Mononuclear cell (primary cell): ENCODE results near the gene BTBD1. TPM values are rescaled to one million over a fixed set of nuclear protein-coding genes. Genes with fewer than 3 reads are reported as not detected.
"Not testable (repeated sequence)": the region's sequence is repeated elsewhere in the genome, so short reads cannot be mapped to it uniquely, and the experiment has no call there.

Experiments
- H3K27me3 ChIP-seq: 2 replicates; pipeline ENCODE4 v1.6.0; 2011; ENCODE audit warnings: low read length, control low read depth; ENCODE audit not compliant: insufficient read depth
- H3K4me1 ChIP-seq: 2 replicates; pipeline ENCODE4 v1.5.1; 2011; ENCODE audit warnings: mild to moderate bottlenecking, low read length, control low read depth; ENCODE audit not compliant: insufficient read depth
- H3K4me3 ChIP-seq: 2 replicates; pipeline ENCODE4 v1.5.1; 2011; ENCODE audit warnings: mild to moderate bottlenecking, low read length, moderate library complexity
- H3K9me3 ChIP-seq: 2 replicates; pipeline ENCODE4 v1.5.1; 2011; ENCODE audit warnings: low read depth, mild to moderate bottlenecking, control low read depth, low read length
- total RNA-seq: library from RNA; depleted of rRNA; stranded (reverse); fragments of >200 nt; gene quantifications from one replicate; pipeline ENCODE4 v1.2.3, GENCODE V29; 2012

Gene BTBD1
- total RNA-seq, 1 donor, result 77.3 TPM

GRCh38 chr15:83046558-83047127, 20.4 kb downstream of the BTBD1 start:
- no peaks in the 10 kb centered on the region for H3K27me3 ChIP-seq
- no peak overlapping the region for H3K4me3 ChIP-seq
- no peaks in the 10 kb centered on the region for H3K4me1 ChIP-seq
- H3K9me3 ChIP-seq, result no peaks in the 10 kb centered on the region

- Histone ChIP-seq H3K4me1 (no peaks in the 10 kb centered on the region), H3K27me3 (no peaks in the 10 kb centered on the region), H3K9me3 (no peaks in the 10 kb centered on the region), H3K4me3 (no peak overlapping the region)
Measured at GRCh38 chr15:83044156-83044555, 22.9 kb downstream of the BTBD1 start.

GRCh38 chr15:83039206-83039605, 27.8 kb downstream of the BTBD1 start:
- Histone ChIP-seq H3K4me1 (no peaks in the 10 kb centered on the region), H3K4me3 (no peak overlapping the region), H3K9me3 (no peaks in the 10 kb centered on the region), H3K27me3 (no peaks in the 10 kb centered on the region)

- no peak overlapping the region for H3K4me3 ChIP-seq
Measured at GRCh38 chr15:83036253-83036652, 30.8 kb downstream of the BTBD1 start.

GRCh38 chr15:83031234-83031633, 35.8 kb downstream of the BTBD1 start:
- H3K4me1 ChIP-seq, H3K4me3 ChIP-seq, H3K27me3 ChIP-seq, H3K9me3 ChIP-seq: not testable (repeated sequence)

More at GRCh38 chr15:83036253-83036652, 30.8 kb downstream of the BTBD1 start:
- Histone ChIP-seq H3K27me3 (no peaks in the 10 kb centered on the region), H3K9me3 (no peaks in the 10 kb centered on the region), H3K4me1 (no peaks in the 10 kb centered on the region)

- Histone ChIP-seq H3K4me1 (no peaks in the 10 kb centered on the region), H3K27me3 (no peaks in the 10 kb centered on the region), H3K4me3 (no peak overlapping the region), H3K9me3 (no peaks in the 10 kb centered on the region)
Measured at GRCh38 chr15:83030021-83030420, 37.0 kb downstream of the BTBD1 start.

- no peaks in the 10 kb centered on the region for H3K9me3 ChIP-seq
- no peaks in the 10 kb centered on the region for H3K4me1 ChIP-seq
- no peak overlapping the region for H3K4me3 ChIP-seq
- H3K27me3 ChIP-seq, result no peaks in the 10 kb centered on the region
Measured at GRCh38 chr15:83018436-83018835, 48.6 kb downstream of the BTBD1 start.

GRCh38 chr15:83016906-83017305, 50.1 kb downstream of the BTBD1 start:
- Histone ChIP-seq H3K27me3 (no peaks in the 10 kb centered on the region), H3K9me3 (no peaks in the 10 kb centered on the region), H3K4me1 (peaks cover 11% of the 10 kb centered on the region), H3K4me3 (no peak overlapping the region)

- no peaks in the 10 kb centered on the region for H3K27me3 ChIP-seq
- no peak overlapping the region for H3K4me3 ChIP-seq
- no peaks in the 10 kb centered on the region for H3K9me3 ChIP-seq
- peaks cover 20% of the 10 kb centered on the region for H3K4me1 ChIP-seq
Measured at GRCh38 chr15:83015361-83015760, 51.7 kb downstream of the BTBD1 start.

- H3K27me3 ChIP-seq, result no peaks in the 10 kb centered on the region
- peaks cover 26% of the 10 kb centered on the region for H3K4me1 ChIP-seq
- H3K4me3 ChIP-seq, result no peak overlapping the region
- no peaks in the 10 kb centered on the region for H3K9me3 ChIP-seq
Measured at GRCh38 chr15:83014205-83014653, 52.8 kb downstream of the BTBD1 start.

- Histone ChIP-seq H3K4me3 (no peak overlapping the region), H3K27me3 (no peaks in the 10 kb centered on the region), H3K9me3 (no peaks in the 10 kb centered on the region), H3K4me1 (peaks cover 26% of the 10 kb centered on the region)
Measured at GRCh38 chr15:83012636-83013035, 54.4 kb downstream of the BTBD1 start.

GRCh38 chr15:83012076-83012426, 55.0 kb downstream of the BTBD1 start:
- Histone ChIP-seq H3K9me3 (no peaks in the 10 kb centered on the region), H3K4me1 (peaks cover 26% of the 10 kb centered on the region), H3K4me3 (peak overlapping the region; percentile 92), H3K27me3 (no peaks in the 10 kb centered on the region)

- Histone ChIP-seq H3K4me3 (peak within 1 kb of the TSS; percentile 92), H3K9me3 (no peaks in the 10 kb centered on the region), H3K4me1 (peaks cover 26% of the 10 kb centered on the region), H3K27me3 (no peaks in the 10 kb centered on the region)
Measured at GRCh38 chr15:83011271-83012075, 55.6 kb downstream of the BTBD1 start, which contains the start of gene C15orf40. Gene C15orf40, minus strand, starts transcription at chr15:83011639. Its CDS starts 32 bp downstream, at chr15:83011607.

- peak overlapping the region; percentile 92 for H3K4me3 ChIP-seq
- H3K27me3 ChIP-seq, result no peaks in the 10 kb centered on the region
- H3K4me1 ChIP-seq, result peaks cover 26% of the 10 kb centered on the region
- no peaks in the 10 kb centered on the region for H3K9me3 ChIP-seq
Measured at GRCh38 chr15:83010709-83011270, 56.3 kb downstream of the BTBD1 start.

- not testable (repeated sequence) for H3K27me3 ChIP-seq, H3K9me3 ChIP-seq, H3K4me1 ChIP-seq, H3K4me3 ChIP-seq
Measured at GRCh38 chr15:83000672-83001031, 66.4 kb downstream of the BTBD1 start.
